HG02885 (cell line): ENCODE measurements around the gene CROCC2.
A peak's percentile ranks its signal among the peaks of the same experiment; 100 is the strongest.

Source experiments
- ATAC-seq: cut with Tn5 transposase; IDR thresholded peaks from one replicate; pipeline ENCODE4 v1.9.1; 2021; ENCODE audit warnings: mild to moderate bottlenecking; ENCODE audit not compliant: unreplicated experiment, poor library complexity

Gene CROCC2

GRCh38 chr2:241030333-241030680 lies 124.2 kb downstream of the CROCC2 start:
- no peak for ATAC-seq

DNA sequence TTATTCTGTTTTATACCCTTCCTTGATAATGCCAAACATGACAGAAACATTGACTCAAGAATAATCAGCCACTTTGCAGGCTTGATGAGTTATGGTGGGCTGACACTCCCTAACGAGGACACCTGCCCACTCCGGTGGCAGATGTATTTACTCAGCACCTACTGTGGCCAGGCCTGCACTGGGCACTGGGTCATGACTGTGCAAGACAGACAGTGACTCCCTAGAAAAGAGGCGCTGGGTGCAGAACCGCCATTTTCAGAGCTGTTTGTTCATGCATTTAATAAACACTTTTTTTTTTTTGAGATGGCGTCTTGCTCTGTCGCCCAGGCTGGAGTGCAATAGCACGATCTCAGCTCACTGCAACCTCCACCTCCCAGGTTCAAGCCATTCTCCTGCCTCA lies 124.7 kb downstream of the CROCC2 start:
- ATAC-seq = no peak

DNA sequence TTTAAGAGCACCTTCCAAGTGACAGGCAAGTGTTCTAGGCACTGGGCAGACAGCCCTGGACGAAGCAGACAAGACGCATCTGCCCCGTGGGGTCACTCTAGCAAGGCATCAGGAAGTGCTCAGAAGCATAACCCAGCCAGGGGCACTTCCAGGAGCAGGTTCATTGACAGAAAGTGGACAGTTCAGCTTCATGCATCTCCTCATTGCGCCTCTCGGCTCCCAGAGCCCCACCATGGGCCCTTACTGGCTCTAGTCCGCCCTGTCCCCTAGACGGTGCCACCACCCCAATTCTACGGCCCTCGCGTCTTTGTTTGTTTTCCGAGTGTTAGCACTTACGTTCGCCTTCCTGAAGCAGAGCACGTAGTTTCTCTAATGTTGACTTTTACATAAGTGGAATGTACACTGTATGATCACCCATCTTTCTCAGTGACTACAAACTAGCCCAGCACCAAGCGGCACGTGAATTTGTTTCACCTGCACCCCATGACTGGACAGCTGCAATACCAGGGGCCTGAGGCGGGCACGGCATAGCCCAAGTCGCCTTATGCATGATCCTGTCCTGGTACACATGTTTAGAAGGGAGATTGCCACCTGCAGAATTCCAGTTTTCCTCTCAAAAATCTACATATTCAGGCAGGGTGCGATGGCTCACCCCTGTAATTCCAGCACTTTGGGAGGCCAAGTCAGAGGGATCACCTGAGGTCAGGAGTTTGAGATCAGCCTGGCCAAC lies 125.5 kb downstream of the CROCC2 start:
- no peak for ATAC-seq

GRCh38 chr2:241033336-241033987 lies 127.3 kb downstream of the CROCC2 start:
- no peak for ATAC-seq

DNA sequence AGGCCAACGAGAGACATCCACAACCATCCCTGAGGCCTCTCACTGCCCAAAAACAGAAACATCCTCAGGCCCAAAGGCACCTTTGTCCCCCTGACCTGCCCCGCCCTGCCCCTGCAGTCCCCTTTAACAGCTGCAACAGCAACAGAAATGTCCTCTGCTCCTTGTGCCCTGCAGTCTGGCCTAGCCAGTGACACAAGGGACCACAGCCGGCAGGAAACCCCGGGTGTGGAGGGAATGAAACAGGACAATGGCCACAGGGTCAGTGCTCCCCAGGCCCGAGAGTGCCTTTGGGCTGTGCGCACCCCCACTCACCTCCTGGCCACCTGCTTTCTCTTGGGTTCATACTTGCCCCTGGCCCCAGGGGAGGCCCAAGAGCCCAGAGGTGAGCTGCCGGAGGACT lies 127.9 kb downstream of the CROCC2 start:
- no peak for ATAC-seq

- no peak for ATAC-seq
Measured at GRCh38 chr2:241034490-241035141, 128.5 kb downstream of the CROCC2 start.

- ATAC-seq = no peak
Measured at GRCh38 chr2:241035142-241035817, 129.1 kb downstream of the CROCC2 start.

DNA sequence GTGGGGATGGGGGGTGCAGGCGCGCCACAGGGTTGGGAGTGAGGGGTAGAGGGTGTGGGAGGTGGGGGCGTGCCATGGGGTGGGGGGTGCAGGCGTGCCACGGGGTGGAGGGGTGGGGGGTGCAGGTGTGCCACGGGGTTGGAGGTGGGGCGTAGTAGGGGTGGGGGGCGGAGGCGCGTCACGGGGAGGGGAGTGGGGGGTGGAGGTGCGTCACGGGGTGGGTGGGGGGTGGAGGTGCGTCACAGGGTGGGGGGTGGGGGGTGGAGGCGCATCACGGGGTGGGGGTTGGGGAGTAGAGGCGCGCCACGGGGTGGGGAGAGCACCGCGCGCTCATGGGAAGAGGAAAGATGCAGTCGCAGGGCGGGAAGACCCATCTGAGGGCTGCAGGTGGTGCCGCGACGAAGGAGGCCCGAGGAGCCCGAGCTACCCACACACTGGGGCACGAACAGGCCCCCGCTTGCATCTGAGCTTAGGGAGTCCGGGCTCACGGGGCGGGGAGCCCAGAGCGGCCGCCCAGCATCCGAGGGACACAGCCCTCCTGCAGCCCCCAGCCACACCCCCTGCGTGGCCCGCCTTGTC lies 129.8 kb downstream of the CROCC2 start:
- ATAC-seq = peak; percentile 9

DNA sequence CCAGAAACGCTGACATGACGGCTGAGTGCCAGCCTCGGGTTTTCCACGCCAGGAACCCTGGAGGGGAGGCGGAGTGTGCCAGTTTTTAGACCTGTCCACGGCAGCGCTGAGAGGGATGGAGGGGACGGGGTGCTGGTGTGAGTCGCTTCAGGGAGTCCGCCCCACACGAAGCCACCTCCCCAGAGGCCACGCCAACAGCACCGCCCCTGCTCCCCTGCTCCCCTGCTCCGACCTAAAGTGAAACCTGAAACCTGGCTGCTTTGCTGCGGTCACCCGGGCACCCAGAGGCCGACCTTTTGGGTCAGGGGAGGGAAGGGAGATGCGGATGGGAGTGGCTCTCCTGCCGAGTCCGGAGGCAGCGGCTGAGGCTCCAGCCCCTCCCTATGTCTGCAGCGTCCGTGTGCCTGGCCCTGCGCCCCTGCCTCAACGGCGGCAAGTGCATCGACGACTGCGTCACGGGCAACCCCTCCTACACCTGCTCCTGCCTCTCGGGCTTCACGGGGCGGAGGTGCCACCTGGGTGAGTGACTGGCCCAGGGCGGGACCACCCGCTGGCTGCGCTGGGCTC lies 130.3 kb downstream of the CROCC2 start:
- peak; percentile 58 for ATAC-seq

DNA sequence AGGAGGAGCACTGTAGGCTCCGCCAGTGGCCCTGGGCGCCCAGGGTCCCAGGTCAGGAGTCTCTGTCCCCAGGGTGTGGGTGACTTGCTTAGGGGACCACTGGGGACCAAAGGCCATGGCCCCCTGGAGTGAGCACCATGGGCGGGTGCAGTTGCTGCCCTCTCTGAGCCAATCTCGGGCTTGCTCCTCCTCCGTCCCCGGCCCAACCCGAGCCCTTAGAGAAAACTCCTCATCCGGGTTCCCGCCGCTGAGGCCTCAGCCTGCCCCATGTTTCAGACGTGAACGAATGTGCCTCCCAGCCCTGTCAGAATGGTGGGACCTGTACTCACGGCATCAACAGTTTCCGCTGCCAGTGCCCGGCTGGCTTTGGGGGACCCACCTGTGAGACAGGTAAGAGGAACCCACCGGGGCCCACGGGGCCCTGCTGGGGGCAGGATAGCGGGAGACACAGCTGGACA lies 130.9 kb downstream of the CROCC2 start:
- ATAC-seq = peak; percentile 40

- ATAC-seq = no peak
Measured at GRCh38 chr2:241037498-241037897, 131.4 kb downstream of the CROCC2 start.

DNA sequence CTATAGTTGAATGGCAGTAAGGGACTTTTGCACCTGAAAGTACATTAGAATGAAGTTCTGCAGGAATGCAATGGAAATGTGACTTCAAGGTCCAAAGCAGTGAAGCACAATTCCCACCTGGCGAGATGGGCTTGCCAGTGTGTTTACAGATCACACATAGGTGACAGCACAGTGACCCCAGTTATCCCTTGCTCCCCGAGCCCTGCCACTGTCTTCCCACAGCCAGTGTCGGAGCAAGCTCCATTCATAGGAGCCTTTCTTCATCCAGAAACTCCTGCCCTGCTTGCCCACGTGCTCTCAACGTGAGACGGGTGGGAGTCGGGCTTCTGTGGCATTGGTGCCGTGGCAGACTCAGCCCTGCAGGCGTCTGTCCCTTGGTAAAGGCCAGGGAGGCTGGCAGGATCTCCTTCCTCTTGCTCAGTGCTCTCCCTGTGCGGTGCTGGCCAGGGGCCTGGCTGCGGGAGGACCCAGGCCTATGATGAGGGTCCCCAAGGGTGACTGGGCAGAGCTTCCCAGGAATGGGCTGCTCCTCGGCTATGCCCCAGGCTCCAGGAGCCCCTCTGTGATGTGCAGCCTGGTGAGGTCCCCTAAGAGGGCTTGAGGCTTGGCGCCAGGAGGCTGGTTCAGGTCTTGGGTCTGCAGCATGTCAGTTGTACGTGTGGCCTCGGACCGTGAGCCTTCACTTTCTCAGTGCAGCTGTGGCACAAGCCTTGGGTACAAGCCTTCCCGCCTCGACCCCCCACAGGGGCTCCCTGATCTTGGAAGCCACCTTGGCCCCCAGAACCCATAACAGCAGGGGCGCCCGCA lies 132.4 kb downstream of the CROCC2 start:
- ATAC-seq = no peak

DNA sequence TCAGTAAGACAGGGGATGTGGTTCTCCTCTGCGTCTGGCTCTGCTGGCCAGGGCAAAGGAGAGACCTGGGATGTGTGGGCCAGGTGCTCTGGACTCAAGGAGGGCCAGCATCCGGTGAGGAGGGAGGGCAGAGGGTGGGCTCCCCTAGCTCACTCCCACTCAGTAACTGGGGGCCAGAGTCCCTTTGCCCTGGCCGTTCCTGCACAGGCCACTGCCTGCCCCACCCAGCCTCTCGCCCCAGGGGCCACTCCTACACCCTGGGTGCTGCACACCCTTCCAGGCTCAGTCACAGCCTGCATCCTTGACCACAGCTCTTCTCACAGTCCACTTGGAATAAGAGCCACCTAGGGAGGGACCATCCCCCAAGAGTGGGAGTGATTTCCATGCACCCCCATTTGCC lies 133.3 kb downstream of the CROCC2 start:
- no peak for ATAC-seq

DNA sequence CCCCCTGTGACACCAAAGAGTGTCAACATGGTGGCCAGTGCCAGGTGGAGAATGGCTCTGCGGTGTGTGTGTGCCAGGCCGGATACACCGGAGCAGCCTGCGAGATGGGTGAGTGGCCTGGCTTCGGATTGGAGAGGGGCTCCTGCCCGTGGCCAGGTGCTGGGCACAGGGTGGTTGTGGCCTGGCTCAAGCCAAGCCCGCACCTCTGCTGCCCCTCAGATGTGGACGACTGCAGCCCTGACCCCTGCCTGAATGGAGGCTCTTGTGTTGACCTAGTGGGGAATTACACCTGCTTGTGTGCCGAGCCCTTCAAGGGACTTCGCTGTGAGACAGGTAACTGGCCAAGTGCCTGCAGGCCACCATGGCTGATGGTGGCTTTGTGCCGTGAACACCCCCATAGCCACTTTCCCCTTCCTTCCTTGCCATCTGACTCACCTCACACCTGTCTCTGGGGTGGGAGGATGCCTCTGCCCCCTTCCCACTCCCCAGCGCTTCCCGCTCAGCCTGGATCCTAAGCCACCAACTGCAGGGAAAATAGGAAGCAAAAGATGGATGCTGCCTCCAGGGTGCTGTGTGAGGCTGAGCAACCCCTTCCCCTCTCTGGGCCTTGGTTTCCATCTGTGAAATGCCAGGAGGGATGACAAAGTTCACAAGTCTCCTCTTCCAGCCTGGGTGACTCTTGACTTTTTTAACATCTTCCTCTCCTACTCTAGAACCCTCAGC lies 134.1 kb downstream of the CROCC2 start:
- no peak for ATAC-seq

- peak; percentile 71 for ATAC-seq
Measured at GRCh38 chr2:241041589-241042158, 135.5 kb downstream of the CROCC2 start.
